ENCODE results near the gene PIEZO1. TPM values are rescaled to one million over a fixed set of nuclear protein-coding genes. Genes with fewer than 3 reads are reported as not detected.

PIEZO1 gene
- total RNA-seq, 1 experiment from 2014 or later = 224 TPM

DNA sequence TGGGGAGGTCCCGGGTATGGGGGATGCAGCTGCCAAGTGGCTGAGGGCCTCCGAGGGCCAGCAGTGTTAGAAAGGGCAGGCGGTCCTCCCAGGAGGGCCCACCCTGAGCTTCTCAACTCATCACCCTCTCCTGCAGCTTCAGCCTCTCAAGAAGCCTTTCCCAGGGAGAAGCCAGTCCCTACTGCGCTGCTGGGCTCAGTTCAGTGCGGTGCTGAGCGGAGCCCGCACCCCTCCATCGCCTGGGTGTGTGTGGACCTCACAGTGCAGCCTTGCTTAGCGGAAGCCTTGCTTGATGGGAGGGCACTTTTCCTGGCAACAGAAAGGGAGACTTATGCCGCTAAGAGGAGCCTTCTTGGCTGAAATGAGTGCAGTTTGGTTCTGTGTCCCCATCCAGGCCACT, 30.2 kb upstream of the PIEZO1 start (continued):
- TF ChIP-seq EZH2 (IDR thresholded peaks at IDR 0.05) = no peak
- no peak for TF ChIP-seq TCF7L2 (IDR thresholded peaks at IDR 0.05; ENCODE audit: borderline replicate concordance, extremely low read depth, insufficient read depth, insufficient read length)
- TF ChIP-seq SIN3A (IDR thresholded peaks at IDR 0.05; ENCODE audit: low read depth) = no peak
- no peak for TF ChIP-seq POLR2A (IDR thresholded peaks at IDR 0.05; ENCODE audit: borderline replicate concordance, extremely low read depth, insufficient read depth, insufficient read length)
- TF ChIP-seq SRF (IDR thresholded peaks at IDR 0.05; ENCODE audit: low read depth) = no peak
- no peak for TF ChIP-seq SP1 (IDR thresholded peaks at IDR 0.05; ENCODE audit: low read depth)
- TF ChIP-seq CBX3 (IDR thresholded peaks at IDR 0.05; ENCODE audit: low read depth) = no peak
- TF ChIP-seq ZFX (IDR thresholded peaks at IDR 0.05) = no peak
- no peak for TF ChIP-seq FOSL1 (IDR thresholded peaks at IDR 0.05; ENCODE audit: low read depth)
- TF ChIP-seq YY1 (IDR thresholded peaks at IDR 0.05; ENCODE audit: extremely low read depth, insufficient replicate concordance, low read depth, low read length) = no peak

DNA sequence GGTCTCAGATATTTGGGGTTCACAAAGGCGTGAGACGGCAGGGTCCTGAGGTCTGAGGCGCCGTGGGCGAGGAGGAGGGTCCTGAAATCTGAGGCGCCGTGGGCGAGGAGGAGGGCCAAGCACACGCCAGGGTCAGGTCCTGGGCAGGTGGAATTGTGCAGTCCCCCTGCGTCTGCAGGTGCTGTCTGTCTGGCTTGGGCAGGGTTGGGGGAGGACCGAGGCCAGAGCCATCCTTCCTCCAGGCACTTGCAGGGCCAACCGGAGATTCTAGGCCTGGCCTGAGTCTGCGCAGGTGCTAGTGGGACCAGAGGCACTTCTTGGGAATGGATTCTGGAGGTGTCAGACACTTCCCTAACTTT, 29.1 kb upstream of the PIEZO1 start:
- no peak overlapping the region for H3K4me3 ChIP-seq (replicated peaks in 1 of 2; ENCODE audit: low read depth in 1 of 2, low read length in 2 of 2)
- H3K9me2 ChIP-seq (ENCODE audit: insufficient read depth) = no peaks in the 10 kb centered on the region
- no peaks in the 10 kb centered on the region; the same call in 1 of the 2 replicates for H4K20me1 ChIP-seq (ENCODE audit: insufficient read depth)
- H3K4me1 ChIP-seq (ENCODE audit: control insufficient read depth in 1 of 2, insufficient read depth in 2 of 2, low read length in 2 of 2) = peaks cover 22 to 50% of the 10 kb centered on the region in 2 experiments
- ATAC-seq (no peak), DNase-seq (ENCODE audit: low read depth, low spot score) (no peak)
- H3K9ac ChIP-seq (ENCODE audit: low read length) = no peak overlapping the region
- peaks cover 0 to 16% of the 10 kb centered on the region in 2 experiments; a peak in 1 of 4 replicates for H3K36me3 ChIP-seq (ENCODE audit: control insufficient read depth in 1 of 2, insufficient read depth in 2 of 2, low read length in 2 of 2)
- H3K79me2 ChIP-seq (ENCODE audit: insufficient read depth, low read length) = peaks cover 21% of the 10 kb centered on the region
- no peaks in the 10 kb centered on the region for H3K9me3 ChIP-seq (ENCODE audit: control insufficient read depth in 1 of 2, insufficient read depth in 1 of 2, low read depth in 1 of 2, low read length in 2 of 2)
- no peak overlapping the region for H2AFZ ChIP-seq (ENCODE audit: low read depth, low read length, poor library complexity, severe bottlenecking)
- TF ChIP-seq, protein P1, sequence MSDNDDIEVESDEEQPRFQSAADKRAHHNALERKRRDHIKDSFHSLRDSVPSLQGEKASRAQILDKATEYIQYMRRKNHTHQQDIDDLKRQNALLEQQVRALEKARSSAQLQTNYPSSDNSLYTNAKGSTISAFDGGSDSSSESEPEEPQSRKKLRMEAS (IDR thresholded peaks at IDR 0.05) = no peak
- TF ChIP-seq EGR1 (IDR thresholded peaks at IDR 0.05; ENCODE audit: low read depth) (no peak), CBX3 (IDR thresholded peaks at IDR 0.05; ENCODE audit: low read depth) (no peak), ELF1 (IDR thresholded peaks at IDR 0.05; ENCODE audit: borderline replicate concordance, low read depth) (no peak), FOSL1 (IDR thresholded peaks at IDR 0.05; ENCODE audit: low read depth) (no peak), EZH2 (IDR thresholded peaks at IDR 0.05) (no peak), JUND (IDR thresholded peaks at IDR 0.05) (no peak), CEBPB (IDR thresholded peaks at IDR 0.05; ENCODE audit: low read depth) (no peak), POLR2A (IDR thresholded peaks at IDR 0.05; ENCODE audit: borderline replicate concordance, extremely low read depth, insufficient read depth, insufficient read length) (no peak), ZNF274 (IDR thresholded peaks at IDR 0.05; ENCODE audit: low read depth, low read length) (no peak), SRF (IDR thresholded peaks at IDR 0.05; ENCODE audit: low read depth) (no peak), EZH2phosphoT487 (IDR thresholded peaks at IDR 0.05; ENCODE audit: borderline replicate concordance) (no peak), POLR2AphosphoS5 (IDR thresholded peaks at IDR 0.05; ENCODE audit: low read depth, low read length) (no peak), RAD21 (IDR thresholded peaks at IDR 0.05; ENCODE audit: low read depth) (no peak)
- TF ChIP-seq, protein P2, sequence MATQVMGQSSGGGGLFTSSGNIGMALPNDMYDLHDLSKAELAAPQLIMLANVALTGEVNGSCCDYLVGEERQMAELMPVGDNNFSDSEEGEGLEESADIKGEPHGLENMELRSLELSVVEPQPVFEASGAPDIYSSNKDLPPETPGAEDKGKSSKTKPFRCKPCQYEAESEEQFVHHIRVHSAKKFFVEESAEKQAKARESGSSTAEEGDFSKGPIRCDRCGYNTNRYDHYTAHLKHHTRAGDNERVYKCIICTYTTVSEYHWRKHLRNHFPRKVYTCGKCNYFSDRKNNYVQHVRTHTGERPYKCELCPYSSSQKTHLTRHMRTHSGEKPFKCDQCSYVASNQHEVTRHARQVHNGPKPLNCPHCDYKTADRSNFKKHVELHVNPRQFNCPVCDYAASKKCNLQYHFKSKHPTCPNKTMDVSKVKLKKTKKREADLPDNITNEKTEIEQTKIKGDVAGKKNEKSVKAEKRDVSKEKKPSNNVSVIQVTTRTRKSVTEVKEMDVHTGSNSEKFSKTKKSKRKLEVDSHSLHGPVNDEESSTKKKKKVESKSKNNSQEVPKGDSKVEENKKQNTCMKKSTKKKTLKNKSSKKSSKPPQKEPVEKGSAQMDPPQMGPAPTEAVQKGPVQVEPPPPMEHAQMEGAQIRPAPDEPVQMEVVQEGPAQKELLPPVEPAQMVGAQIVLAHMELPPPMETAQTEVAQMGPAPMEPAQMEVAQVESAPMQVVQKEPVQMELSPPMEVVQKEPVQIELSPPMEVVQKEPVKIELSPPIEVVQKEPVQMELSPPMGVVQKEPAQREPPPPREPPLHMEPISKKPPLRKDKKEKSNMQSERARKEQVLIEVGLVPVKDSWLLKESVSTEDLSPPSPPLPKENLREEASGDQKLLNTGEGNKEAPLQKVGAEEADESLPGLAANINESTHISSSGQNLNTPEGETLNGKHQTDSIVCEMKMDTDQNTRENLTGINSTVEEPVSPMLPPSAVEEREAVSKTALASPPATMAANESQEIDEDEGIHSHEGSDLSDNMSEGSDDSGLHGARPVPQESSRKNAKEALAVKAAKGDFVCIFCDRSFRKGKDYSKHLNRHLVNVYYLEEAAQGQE (IDR thresholded peaks at IDR 0.05; ENCODE audit: low read depth) = no peak
- no peaks in the 10 kb centered on the region for H3K27me3 ChIP-seq (ENCODE audit: insufficient read depth, low read length)
- BruUV-seq (replicated peaks) = no TSS peak
- CTCF ChIA-PET = interaction anchor here (3.9 kb wide), 1 partner anchor 353 kb away, joined by 16 read pairs; no protein-coding TSS in a partner anchor
- H3K4me2 ChIP-seq (ENCODE audit: low read length) = peak overlapping the region; percentile 94; the same call in 1 of the 2 replicates
- RAD21 ChIA-PET (ENCODE audit: low non-redundant PET in 1 of 2, low total read pairs in 2 of 2, uncharacterized antibody in 2 of 2, unreplicated experiment in 2 of 2) = no interaction called here
- POLR2A ChIA-PET = no interaction called here
- peak overlapping the region; percentile 100; the same call in 1 of the 2 replicates for H3K27ac ChIP-seq (ENCODE audit: low read depth, low read length)
- intact Hi-C loops (cut with micrococcal nuclease) = loop anchor here (10.0 kb wide), 2 partner anchors 241 to 751 kb away; partner anchors contain the start of gene RPL13

All from HCT116 (cell line).